Measurements from ENCODE around the gene COX4I1. TPM values are rescaled to one million over a fixed set of nuclear protein-coding genes. Genes with fewer than 3 reads are reported as not detected.

Gene COX4I1
- total RNA-seq, 1 experiment from 2014 or later = 506 TPM

- H2BK120ac ChIP-seq (ENCODE audit: low read depth, low read length, poor library complexity, severe bottlenecking) = no peak overlapping the region
- no peak overlapping the region for H2BK15ac ChIP-seq (ENCODE audit: low read depth, low read length)
- WGBS (ENCODE audit: extremely low coverage, insufficient read length, low lambda C conversion rate) = no CpG with 5 or more reads among the region's 6 CpGs
- no peak overlapping the region for H3K9ac ChIP-seq (ENCODE audit: extremely low read depth, insufficient read length, low read length)
- peaks cover 8% of the 10 kb centered on the region for H3K23me2 ChIP-seq (ENCODE audit: insufficient read length, low read depth, low read length, poor library complexity, severe bottlenecking)
- H3K9me3 ChIP-seq (ENCODE audit: control insufficient read depth, low read depth, low read length) = no peaks in the 10 kb centered on the region
- H3K18ac ChIP-seq (ENCODE audit: insufficient read length, low read depth, low read length) = no peak overlapping the region
- no peaks in the 10 kb centered on the region for H4K20me1 ChIP-seq (ENCODE audit: control insufficient read depth, insufficient read depth, insufficient read length)
- no peak overlapping the region for H2BK5ac ChIP-seq (ENCODE audit: insufficient read length, low read length)
- H3K27me3 ChIP-seq (ENCODE audit: insufficient read depth, low read length) = no peaks in the 10 kb centered on the region; the same call in 1 of the 2 replicates
- no peaks in the 10 kb centered on the region for H3K79me1 ChIP-seq (ENCODE audit: insufficient read depth, low read depth, low read length, poor library complexity, severe bottlenecking)
- H3K27ac Mint-ChIP-seq = no peak overlapping the region
- no peak overlapping the region for H4K5ac ChIP-seq (ENCODE audit: insufficient read length, low read depth, low read length)
- H3K4ac ChIP-seq (ENCODE audit: low read depth, low read length) = no peak overlapping the region
- H2AK5ac ChIP-seq (ENCODE audit: insufficient read length, low read length) = no peak overlapping the region
- H3K4me2 ChIP-seq (ENCODE audit: insufficient read depth, insufficient read length, low read length) = no peak overlapping the region
- H3K4me1 Mint-ChIP-seq = peaks cover 33 to 41% of the 10 kb centered on the region in 2 experiments
- no peak overlapping the region for H2BK12ac ChIP-seq (ENCODE audit: insufficient read length, low read depth, low read length)
- TF ChIP-seq CTCF (conservative IDR thresholded peaks at IDR 0.05) = no peak
- DNase-seq = no peak
- H3K79me2 ChIP-seq (ENCODE audit: insufficient read depth, low read length) = no peaks in the 10 kb centered on the region
- H3K36me3 Mint-ChIP-seq (ENCODE audit: insufficient read depth in 1 of 3, low read depth in 3 of 3) = no peaks in the 10 kb centered on the region
- H2BK20ac ChIP-seq (ENCODE audit: low read depth, low read length, poor library complexity, severe bottlenecking) = no peak overlapping the region
- H3K14ac ChIP-seq (ENCODE audit: insufficient read depth, low read length) = no peak overlapping the region
- H3T11ph ChIP-seq (ENCODE audit: low read length) = no peak overlapping the region
- no peak overlapping the region for H3K23ac ChIP-seq (ENCODE audit: insufficient read length, low read depth, low read length)
- no peaks in the 10 kb centered on the region; the same call in 1 of the 2 replicates for H3K4me1 ChIP-seq (ENCODE audit: insufficient read depth, low read length)
- H2AFZ ChIP-seq (ENCODE audit: low read length) = no peak overlapping the region
- H4K8ac ChIP-seq (replicated peaks; ENCODE audit: insufficient read length, low read depth, low read length) = no peak overlapping the region
- peaks cover 36% of the 10 kb centered on the region for H3K27me3 Mint-ChIP-seq (ENCODE audit: low read depth)
- H4K91ac ChIP-seq (ENCODE audit: insufficient read length, low read depth, low read length) = no peak overlapping the region
- H3K4me3 Mint-ChIP-seq = no peak overlapping the region
- H3K27ac ChIP-seq (ENCODE audit: insufficient read length, low read depth, low read length) = no peak overlapping the region
- H3K56ac ChIP-seq (ENCODE audit: insufficient read length, low read depth, low read length) = no peak overlapping the region
- H3K9me3 Mint-ChIP-seq = no peaks in the 10 kb centered on the region
Observed at GRCh38 chr16:85753559-85753958, 45.9 kb upstream of the COX4I1 start.

Measured in H9 (cell line).